GM06990 (cell line): ENCODE measurements around the gene TRPM2.

ENCODE experiments used
- DNase-seq: peaks from one replicate; pipeline ENCODE4 v3.0.0-alpha.2; 2011; ENCODE audit not compliant: insufficient read length; ENCODE audit errors: extremely low read depth
- H3K27me3 ChIP-seq: replicated peaks from 2 replicates; pipeline ENCODE4 v1.6.0; 2011; ENCODE audit warnings: low read length; ENCODE audit not compliant: control insufficient read depth, insufficient read depth
- H3K36me3 ChIP-seq: 2 replicates; pipeline ENCODE4 v1.5.1; 2011; ENCODE audit warnings: low read length; ENCODE audit not compliant: control insufficient read depth, insufficient read depth
- H3K4me3 ChIP-seq: replicated peaks from 2 replicates; pipeline ENCODE4 v1.5.1; 2011; ENCODE audit warnings: low read depth, mild to moderate bottlenecking, control low read depth, low read length
- CTCF ChIP-seq: IDR thresholded peaks from 2 replicates; pipeline ENCODE4 v1.5.1; 2011; ENCODE audit warnings: low read length, control low read depth, mild to moderate bottlenecking, inconsistent platforms; ENCODE audit not compliant: insufficient read depth, poor library complexity, severe bottlenecking

TRPM2 gene

GRCh38 chr21:44353191-44353970 is at the start of gene TRPM2:
Gene TRPM2 (plus strand): TSS chr21:44353621. CDS start chr21:44353701, 80 bp downstream.
- Histone ChIP-seq H3K4me3 (peak within 1 kb of the TSS; percentile 29), H3K27me3 (no peaks in the 10 kb centered on the region), H3K36me3 (no peaks in the 10 kb centered on the region; the same call in 1 of the 2 replicates)
- TF ChIP-seq CTCF: no peak
- DNase-seq: peak; percentile 60

GRCh38 chr21:44304011-44304616 is 49.3 kb upstream of the TRPM2 start:
- H3K4me3 ChIP-seq: no peak overlapping the region
- H3K27me3 ChIP-seq: no peaks in the 10 kb centered on the region
- peaks cover 21% of the 10 kb centered on the region for H3K36me3 ChIP-seq
- DNase-seq: no peak
- no peak for TF ChIP-seq CTCF

GRCh38 chr21:44304877-44305293 is 48.5 kb upstream of the TRPM2 start:
- Histone ChIP-seq H3K27me3 (no peaks in the 10 kb centered on the region), H3K4me3 (no peak overlapping the region), H3K36me3 (peaks cover 25% of the 10 kb centered on the region)
- TF ChIP-seq CTCF: peak; percentile 62
- DNase-seq: no peak

GRCh38 chr21:44305691-44306090 is 47.7 kb upstream of the TRPM2 start:
- Histone ChIP-seq H3K27me3 (no peaks in the 10 kb centered on the region), H3K36me3 (peaks cover 28% of the 10 kb centered on the region), H3K4me3 (no peak overlapping the region)
- no peak for TF ChIP-seq CTCF
- no peak for DNase-seq

- Histone ChIP-seq H3K4me3 (no peak overlapping the region), H3K36me3 (peaks cover 38% of the 10 kb centered on the region), H3K27me3 (no peaks in the 10 kb centered on the region)
- DNase-seq: no peak
- TF ChIP-seq CTCF: no peak
These were observed 46.3 kb upstream of the TRPM2 start for GRCh38 chr21:44306936-44307704.
